ENCODE measurements around the gene IFNLR1. TPM values are rescaled to one million over a fixed set of nuclear protein-coding genes. Genes with fewer than 3 reads are reported as not detected.

Gene IFNLR1
- total RNA-seq, 1 experiment from 2014 or later: 9.6 TPM

DNA sequence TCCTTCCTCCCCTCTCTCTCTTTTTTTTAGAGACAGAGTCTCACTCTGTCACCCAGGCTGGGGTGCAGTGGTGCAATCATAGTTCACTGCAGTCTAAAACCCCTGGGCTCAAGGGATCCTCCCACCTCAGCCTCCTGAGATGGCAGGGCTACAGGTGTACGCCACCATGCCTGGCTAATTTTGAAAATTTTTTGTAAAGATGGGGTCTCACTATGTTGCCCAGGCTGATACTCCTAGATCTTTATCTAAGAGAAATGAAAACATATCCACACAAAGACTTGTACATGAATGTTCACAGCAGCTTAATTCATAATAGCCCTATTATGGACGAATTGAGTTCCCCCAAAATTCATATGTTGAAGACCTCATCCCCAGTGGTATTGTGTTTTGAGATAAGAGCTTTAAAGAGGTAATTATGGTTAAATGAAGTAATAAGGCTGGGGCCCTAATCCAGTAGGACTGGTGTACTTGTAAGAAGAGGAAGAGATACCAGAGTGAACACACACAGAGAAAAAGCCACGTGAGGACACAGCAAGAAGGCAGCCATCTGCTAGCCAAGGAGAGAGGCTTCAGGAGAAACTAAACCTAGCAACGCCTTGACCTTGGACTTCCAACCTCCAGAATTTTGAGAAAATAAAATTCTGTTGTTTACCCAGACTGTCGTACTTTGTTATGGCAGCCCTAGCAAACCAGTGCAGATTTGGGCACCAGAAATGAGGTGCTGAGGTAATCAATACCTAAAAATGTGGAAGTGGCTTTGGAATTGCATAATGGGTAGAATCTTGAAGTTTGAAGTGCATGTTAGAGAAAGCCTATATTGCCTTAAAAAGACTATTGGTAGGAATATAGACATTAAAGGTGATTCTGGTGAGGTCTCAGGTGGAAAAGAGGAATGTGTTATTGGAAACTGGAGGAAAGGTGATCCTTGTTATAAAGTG lies 13.2 kb downstream of the IFNLR1 start:
- no peak overlapping the region for H2BK5ac ChIP-seq (ENCODE audit: insufficient read length, low read length)
- H2BK120ac ChIP-seq (ENCODE audit: low read depth, low read length, poor library complexity, severe bottlenecking): no peak overlapping the region
- H3K79me1 ChIP-seq (ENCODE audit: insufficient read depth, low read depth, low read length, poor library complexity, severe bottlenecking): no peaks in the 10 kb centered on the region
- no peak overlapping the region for H2BK12ac ChIP-seq (ENCODE audit: insufficient read length, low read depth, low read length)
- no peak for DNase-seq
- Mint-ChIP-seq H3K9me3 (no peaks in the 10 kb centered on the region; a peak in 3 of 5 replicates), H3K27me3 (ENCODE audit: low read depth) (no peaks in the 10 kb centered on the region), H3K27ac (no peak overlapping the region), H3K4me3 (no peak overlapping the region), H3K4me1 (peaks cover 6% of the 10 kb centered on the region in 2 experiments; a peak in 3 of 4 replicates), H3K36me3 (ENCODE audit: insufficient read depth in 1 of 3, low read depth in 3 of 3) (peaks cover 4 to 18% (median 15%) of the 10 kb centered on the region in 3 experiments; a peak in 6 of 7 replicates)
- no peak overlapping the region for H3K18ac ChIP-seq (ENCODE audit: insufficient read length, low read depth, low read length)
- H4K8ac ChIP-seq (replicated peaks; ENCODE audit: insufficient read length, low read depth, low read length): no peak overlapping the region
- H3K4me1 ChIP-seq (ENCODE audit: insufficient read depth, low read length): no peaks in the 10 kb centered on the region
- H3T11ph ChIP-seq (ENCODE audit: low read length): no peak overlapping the region
- no peak overlapping the region for H3K27ac ChIP-seq (ENCODE audit: insufficient read length, low read depth, low read length)
- H3K4me2 ChIP-seq (ENCODE audit: insufficient read depth, insufficient read length, low read length): no peak overlapping the region
- no peak overlapping the region for H3K9ac ChIP-seq (ENCODE audit: extremely low read depth, insufficient read length, low read length)
- no peak overlapping the region for H2BK15ac ChIP-seq (ENCODE audit: low read depth, low read length)
- no CpG with 5 or more reads among the region's 5 CpGs for WGBS (ENCODE audit: extremely low coverage, insufficient read length, low lambda C conversion rate)
- no peak overlapping the region for H3K4ac ChIP-seq (ENCODE audit: low read depth, low read length)
- H3K23me2 ChIP-seq (ENCODE audit: insufficient read length, low read depth, low read length, poor library complexity, severe bottlenecking): no peaks in the 10 kb centered on the region
- no peaks in the 10 kb centered on the region for H3K79me2 ChIP-seq (ENCODE audit: insufficient read depth, low read length)
- H2AK5ac ChIP-seq (ENCODE audit: insufficient read length, low read length): no peak overlapping the region
- no peaks in the 10 kb centered on the region for H3K27me3 ChIP-seq (ENCODE audit: insufficient read depth, low read length)
- H3K14ac ChIP-seq (ENCODE audit: insufficient read depth, low read length): no peak overlapping the region
- no peak overlapping the region for H2BK20ac ChIP-seq (ENCODE audit: low read depth, low read length, poor library complexity, severe bottlenecking)
- no peak overlapping the region for H2AFZ ChIP-seq (ENCODE audit: low read length)
- no peak overlapping the region for H4K5ac ChIP-seq (ENCODE audit: insufficient read length, low read depth, low read length)
- H3K9me3 ChIP-seq (ENCODE audit: control insufficient read depth, low read depth, low read length): no peaks in the 10 kb centered on the region
- no peak overlapping the region for H3K56ac ChIP-seq (ENCODE audit: insufficient read length, low read depth, low read length)
- no peak overlapping the region for H4K91ac ChIP-seq (ENCODE audit: insufficient read length, low read depth, low read length)
- H4K20me1 ChIP-seq (ENCODE audit: control insufficient read depth, insufficient read depth, insufficient read length): no peaks in the 10 kb centered on the region
- H3K23ac ChIP-seq (ENCODE audit: insufficient read length, low read depth, low read length): no peak overlapping the region
- TF ChIP-seq, protein P1, sequence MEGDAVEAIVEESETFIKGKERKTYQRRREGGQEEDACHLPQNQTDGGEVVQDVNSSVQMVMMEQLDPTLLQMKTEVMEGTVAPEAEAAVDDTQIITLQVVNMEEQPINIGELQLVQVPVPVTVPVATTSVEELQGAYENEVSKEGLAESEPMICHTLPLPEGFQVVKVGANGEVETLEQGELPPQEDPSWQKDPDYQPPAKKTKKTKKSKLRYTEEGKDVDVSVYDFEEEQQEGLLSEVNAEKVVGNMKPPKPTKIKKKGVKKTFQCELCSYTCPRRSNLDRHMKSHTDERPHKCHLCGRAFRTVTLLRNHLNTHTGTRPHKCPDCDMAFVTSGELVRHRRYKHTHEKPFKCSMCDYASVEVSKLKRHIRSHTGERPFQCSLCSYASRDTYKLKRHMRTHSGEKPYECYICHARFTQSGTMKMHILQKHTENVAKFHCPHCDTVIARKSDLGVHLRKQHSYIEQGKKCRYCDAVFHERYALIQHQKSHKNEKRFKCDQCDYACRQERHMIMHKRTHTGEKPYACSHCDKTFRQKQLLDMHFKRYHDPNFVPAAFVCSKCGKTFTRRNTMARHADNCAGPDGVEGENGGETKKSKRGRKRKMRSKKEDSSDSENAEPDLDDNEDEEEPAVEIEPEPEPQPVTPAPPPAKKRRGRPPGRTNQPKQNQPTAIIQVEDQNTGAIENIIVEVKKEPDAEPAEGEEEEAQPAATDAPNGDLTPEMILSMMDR (conservative IDR thresholded peaks at IDR 0.05): no peak

Data from H9 (cell line).